SIG-M5 treated with dmso at 0.1 percent for 504 hours (cell line): Measurements from ENCODE around the gene ALG2.

Experiments
- DNase-seq: peaks from one replicate; lab custom pipeline; 2025; ENCODE audit not compliant: unreplicated experiment; lab: John Stamatoyannopoulos, UW

The ALG2 gene

DNA sequence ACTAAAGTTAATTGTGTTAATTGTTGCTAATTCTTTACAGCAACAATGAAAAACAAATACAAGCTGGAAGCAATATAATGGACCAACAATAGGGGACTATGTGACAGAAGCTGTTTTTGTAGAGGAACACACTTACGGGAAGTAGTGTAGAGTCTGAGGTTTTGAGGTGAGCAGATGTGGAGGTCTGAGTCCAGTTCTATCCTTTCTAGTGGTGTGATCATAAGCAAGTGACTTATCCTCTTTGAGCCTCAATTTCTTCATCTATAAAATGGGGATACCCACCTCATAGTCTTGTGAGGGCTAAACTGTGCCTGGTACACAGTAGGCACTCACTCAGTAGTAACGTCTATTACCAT is 28.3 kb downstream of the ALG2 start:
- DNase-seq, result no peak

- DNase-seq, result peak; percentile 7
Measured at GRCh38 chr9:99192786-99193465, 28.8 kb downstream of the ALG2 start.

DNA sequence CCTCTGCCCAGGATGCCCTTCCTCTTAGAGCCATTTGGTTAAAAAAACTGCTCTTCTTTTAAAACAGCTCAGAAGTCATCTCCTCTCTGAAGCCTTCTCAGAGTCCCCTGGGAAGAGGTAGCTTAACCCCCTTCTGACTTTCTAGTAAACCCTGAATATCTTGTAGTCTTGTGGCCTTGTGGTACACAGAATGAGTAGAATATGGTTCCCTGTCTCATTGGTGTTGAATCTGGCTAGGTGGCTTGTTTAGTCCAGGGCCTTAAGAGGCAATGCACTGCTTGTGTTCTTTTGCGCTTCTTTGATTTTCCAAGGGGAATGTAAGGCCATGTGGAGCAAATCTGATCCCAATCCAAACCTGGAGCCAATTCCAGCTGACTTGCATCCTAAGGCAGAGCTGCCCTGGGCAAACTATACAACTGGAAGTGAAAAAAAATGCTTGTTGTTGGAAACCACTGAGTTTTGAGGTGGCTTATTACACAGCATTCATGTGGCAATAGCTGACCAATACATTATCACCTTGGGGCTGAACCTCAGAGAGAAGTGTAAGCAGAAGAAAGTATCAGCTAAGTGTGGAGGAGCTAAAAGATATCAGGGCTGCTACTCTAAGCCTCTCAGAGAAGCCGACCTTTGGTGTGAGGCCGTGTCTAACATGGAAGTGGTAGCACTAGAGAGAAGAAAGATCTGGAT is 31.0 kb downstream of the ALG2 start:
- DNase-seq, result no peak

DNA sequence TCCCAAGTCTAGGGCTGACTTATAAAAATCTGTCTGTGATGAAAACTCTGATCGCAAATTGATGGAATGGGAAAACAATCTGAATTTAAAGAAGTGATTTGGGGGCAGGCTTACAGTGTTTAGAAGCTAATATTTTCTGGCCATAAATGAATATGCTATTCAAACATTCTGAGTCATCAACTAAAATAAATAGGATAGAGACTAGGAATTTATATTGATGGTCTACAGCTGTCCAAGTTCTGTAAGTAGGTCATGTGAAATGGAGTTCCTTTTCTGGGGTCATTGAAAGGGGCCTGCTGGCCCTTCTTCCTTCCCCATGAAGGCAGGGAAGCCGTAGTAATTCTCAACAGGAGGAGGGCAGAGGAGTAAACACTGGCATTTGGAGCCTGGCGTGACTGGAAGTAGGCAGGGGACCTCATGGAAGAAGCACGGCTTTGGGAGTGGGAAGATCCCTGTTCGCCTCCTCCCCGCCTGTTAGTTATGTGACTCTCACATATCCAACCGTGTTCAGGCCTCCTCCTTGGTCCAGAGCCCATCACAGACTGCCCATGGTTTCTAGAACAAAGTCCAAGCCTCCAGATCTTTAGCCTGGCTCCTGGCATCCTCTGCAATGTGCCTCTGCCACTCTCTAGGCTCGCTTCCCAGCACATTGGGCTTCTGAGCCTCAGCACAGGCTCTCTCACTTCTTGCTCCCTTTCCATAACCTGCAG is 31.7 kb downstream of the ALG2 start:
- DNase-seq, result no peak

DNA sequence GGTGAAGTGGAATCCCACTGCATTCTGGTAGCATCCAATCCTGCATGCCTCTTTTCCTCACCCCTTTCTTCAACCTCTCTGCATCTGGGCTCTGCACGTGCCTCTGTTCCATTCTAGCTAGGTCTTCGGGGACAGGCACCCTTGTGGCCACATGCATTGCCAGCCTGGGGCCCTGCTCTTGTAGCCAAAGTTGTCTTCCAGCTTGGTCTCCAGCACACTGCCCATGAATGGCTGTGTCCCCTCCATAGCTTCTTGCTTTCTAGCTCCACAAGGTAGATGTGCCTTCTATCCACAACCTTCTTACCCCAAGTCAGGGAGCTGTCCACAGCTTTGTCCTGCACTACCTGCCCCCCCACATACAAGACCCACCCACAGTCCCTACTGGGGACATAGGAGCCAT is 32.6 kb downstream of the ALG2 start:
- DNase-seq, result no peak

- DNase-seq, result peak; percentile 13
Measured at GRCh38 chr9:99187311-99187710, 34.4 kb downstream of the ALG2 start.

DNA sequence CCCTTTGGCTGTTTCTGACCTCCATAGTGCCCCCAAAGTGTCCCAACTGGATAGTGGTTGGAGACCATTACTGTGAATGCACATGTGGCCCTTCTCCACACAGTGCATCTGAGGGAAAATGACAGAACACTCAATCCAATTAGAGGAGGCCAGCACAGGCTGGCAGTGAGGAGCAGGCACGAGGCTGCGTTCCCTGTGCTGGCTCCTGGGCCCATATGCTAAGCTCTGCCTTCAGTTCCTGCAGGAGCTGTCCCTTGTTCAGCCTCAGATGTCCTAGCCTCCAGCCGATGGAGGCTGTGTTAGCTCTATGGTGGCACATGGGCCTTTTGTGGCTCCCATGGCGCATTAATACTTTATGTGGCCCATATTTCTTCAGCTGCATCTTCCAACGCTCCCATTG is 35.8 kb downstream of the ALG2 start:
- DNase-seq, result no peak

DNA sequence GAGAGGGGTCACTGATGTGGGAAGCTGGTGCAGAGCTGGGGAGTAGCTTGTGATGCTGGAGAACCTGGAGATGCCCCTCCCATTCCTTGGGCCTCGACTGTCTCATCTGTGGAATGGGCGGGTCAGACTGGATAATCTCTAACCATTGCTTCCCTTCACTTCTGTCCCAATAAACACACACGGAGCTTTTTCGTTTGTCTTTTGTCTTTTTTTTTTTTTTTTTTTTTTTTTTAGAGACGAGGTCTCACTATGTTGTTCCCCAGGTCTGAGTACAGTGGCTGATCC is 36.5 kb downstream of the ALG2 start:
- DNase-seq, result no peak

- peak; percentile 70 for DNase-seq
Measured at GRCh38 chr9:99184475-99185347, 37.0 kb downstream of the ALG2 start.

DNA sequence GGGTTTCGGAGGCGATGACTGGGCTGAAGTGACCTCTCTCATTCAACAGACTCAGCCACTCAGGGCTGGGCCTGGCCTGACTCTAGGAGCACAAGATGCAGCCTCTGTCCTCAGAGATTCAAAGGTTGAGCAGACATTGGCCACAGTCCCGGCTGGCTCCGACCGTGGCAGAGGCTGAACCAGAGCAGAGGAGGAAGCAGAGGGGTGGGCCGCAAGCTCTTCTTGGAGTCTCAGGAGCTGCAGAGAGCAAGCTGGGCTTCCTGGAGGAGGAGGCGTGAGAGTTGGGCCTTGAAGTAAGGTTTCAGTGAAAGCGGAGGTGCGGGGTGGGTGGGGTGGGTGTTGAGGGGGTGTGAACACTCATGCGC is 37.6 kb downstream of the ALG2 start:
- DNase-seq, result no peak

DNA sequence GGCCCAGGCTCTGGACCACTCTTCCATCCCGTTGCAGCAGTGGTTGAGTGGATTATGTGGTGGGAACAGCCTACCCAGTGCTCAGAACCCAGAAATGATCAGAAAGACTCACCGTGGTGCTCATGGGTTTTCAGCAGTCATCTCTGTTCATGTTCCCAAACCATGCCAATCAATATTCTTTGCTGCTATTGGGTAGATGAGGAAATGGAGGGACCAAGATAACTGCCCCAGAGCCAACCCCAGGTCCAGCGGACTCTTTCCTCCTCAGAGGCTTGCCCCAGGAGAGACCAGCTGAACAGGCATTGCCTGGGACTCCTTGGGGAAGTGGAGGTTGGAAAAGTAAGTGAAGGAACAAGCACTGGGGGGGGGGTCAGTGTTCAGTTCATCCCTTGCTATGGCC is 38.1 kb downstream of the ALG2 start:
- no peak for DNase-seq

DNA sequence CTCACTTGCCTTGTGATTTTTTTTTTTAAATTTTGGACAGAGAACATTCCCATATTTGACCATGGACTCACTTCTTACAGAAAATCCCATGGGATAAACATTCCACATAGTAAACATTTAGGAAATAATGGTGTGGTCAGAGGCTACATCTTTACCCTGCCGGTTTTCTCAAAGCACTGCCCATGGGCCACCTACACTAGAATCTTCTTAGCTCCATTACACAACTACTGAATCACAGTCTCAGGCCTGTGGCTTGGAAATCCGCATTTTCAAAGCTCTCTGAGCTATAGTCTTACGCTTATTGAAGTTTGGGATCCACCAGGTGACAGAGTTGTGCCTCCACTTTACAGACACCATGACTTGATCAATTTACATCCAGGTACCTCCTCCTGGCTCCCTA is 39.4 kb downstream of the ALG2 start:
- no peak for DNase-seq

DNA sequence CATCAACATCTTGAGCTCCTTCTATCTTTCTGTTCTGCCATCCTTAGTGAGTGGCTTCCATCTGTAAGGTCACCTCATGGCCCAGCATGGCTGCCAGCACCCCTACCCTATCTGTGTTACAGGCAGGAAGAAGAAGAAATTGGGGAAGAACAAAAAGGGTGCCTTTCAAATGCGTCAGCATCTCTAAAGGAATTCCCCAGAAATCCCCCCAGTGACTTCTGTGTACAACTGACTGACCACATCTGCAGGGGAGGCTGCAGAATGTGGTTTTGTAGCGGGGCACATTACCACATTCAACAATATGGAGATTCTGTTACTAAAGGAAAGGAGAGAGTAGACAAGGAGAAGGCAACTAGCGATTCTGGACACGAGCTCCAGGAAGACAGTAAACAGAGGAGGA is 40.1 kb downstream of the ALG2 start:
- DNase-seq, result peak; percentile 21

GRCh38 chr9:99181206-99181605 is 40.5 kb downstream of the ALG2 start:
- DNase-seq, result no peak

GRCh38 chr9:99180662-99181061 is 41.1 kb downstream of the ALG2 start:
- no peak for DNase-seq

DNA sequence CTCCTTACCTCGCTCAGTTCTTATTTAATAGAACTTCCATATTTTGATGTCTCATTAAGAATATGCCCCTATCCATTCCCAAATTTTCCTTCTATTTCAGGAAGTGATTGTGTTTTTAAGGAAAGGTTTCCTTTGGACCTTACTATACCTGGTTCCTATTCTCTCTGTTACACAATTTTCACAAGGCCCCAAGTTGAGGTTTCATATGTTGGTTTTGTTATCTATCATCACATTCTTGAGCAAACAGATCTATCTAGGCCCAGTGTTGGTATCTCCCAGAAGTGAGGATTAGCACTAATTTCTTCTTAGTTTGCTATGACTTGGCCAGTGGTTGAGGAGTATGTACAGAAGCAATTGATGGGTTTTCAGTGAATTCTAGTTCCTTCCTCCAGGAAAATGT is 41.5 kb downstream of the ALG2 start:
- no peak for DNase-seq

- DNase-seq, result no peak
Measured at GRCh38 chr9:99178912-99179872, 42.5 kb downstream of the ALG2 start.

GRCh38 chr9:99177576-99178366 is 44.0 kb downstream of the ALG2 start:
- DNase-seq, result no peak

- no peak for DNase-seq
Measured at GRCh38 chr9:99176527-99177013, 45.2 kb downstream of the ALG2 start.
